ENCODE data around the gene KRT33A.

KRT33A gene

GRCh38 chr17:41331606-41332005 lies 19.0 kb downstream of the KRT33A start:
- no peak for ATAC-seq
- TF ChIP-seq GLIS3 (CRISPR knock-in tag; IDR thresholded peaks at IDR 0.05) (no peak), ZNF70 (CRISPR knock-in tag; IDR thresholded peaks at IDR 0.05) (no peak), OSR1 (CRISPR knock-in tag; IDR thresholded peaks at IDR 0.05) (no peak), RARB (CRISPR knock-in tag; IDR thresholded peaks at IDR 0.05) (no peak), PPARA (CRISPR knock-in tag; IDR thresholded peaks at IDR 0.05; ENCODE audit: borderline replicate concordance) (no peak), ZNF8 (CRISPR knock-in tag; IDR thresholded peaks at IDR 0.05) (no peak), SNAI2 (CRISPR knock-in tag; IDR thresholded peaks at IDR 0.05) (no peak), ZFP30 (CRISPR knock-in tag; IDR thresholded peaks at IDR 0.05) (no peak), ZC3H10 (CRISPR knock-in tag; IDR thresholded peaks at IDR 0.05) (no peak)
- TF ChIP-seq, protein P1, sequence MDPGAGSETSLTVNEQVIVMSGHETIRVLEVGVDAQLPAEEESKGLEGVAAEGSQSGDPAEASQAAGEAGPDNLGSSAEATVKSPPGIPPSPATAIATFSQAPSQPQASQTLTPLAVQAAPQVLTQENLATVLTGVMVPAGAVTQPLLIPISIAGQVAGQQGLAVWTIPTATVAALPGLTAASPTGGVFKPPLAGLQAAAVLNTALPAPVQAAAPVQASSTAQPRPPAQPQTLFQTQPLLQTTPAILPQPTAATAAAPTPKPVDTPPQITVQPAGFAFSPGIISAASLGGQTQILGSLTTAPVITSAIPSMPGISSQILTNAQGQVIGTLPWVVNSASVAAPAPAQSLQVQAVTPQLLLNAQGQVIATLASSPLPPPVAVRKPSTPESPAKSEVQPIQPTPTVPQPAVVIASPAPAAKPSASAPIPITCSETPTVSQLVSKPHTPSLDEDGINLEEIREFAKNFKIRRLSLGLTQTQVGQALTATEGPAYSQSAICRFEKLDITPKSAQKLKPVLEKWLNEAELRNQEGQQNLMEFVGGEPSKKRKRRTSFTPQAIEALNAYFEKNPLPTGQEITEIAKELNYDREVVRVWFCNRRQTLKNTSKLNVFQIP (CRISPR knock-in tag; IDR thresholded peaks at IDR 0.05; ENCODE audit: borderline replicate concordance, low read depth) = no peak

DNA sequence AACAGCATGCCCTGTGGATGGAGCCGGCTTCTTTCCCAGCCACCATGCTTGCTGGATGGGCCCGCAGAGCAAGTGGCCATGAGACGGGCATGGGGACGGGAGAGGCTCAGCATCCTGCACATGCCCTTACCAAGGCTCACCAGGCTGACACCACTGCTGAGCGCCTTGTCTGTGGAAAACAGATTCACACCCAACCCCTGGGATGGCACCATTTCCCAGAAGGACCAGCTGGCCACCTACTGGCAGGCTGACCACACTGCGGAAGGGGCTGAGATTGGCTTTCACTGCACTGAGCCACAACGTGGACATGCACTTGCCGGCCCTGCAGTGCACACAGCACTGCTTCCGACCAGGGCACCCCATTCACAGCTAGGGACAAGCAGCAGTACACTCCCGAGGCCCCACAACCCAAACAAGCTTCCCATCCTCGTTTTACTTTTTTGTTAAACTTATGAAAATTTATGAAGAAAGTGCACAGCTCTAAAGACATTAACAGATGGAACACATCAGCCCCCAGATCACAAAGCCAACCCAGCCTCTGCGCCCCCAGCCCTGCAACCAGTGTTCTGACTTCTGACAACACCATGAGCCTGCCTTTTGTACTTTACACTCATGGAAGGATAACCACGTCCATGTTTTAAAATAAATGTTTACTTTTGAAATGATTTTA lies 21.2 kb downstream of the KRT33A start:
- TF ChIP-seq CSRNP3 (CRISPR knock-in tag; IDR thresholded peaks at IDR 0.05) (no peak), ZNF70 (CRISPR knock-in tag; IDR thresholded peaks at IDR 0.05) (no peak), OSR1 (CRISPR knock-in tag; IDR thresholded peaks at IDR 0.05) (no peak), TCF4 (CRISPR knock-in tag; IDR thresholded peaks at IDR 0.05; ENCODE audit: borderline replicate concordance) (no peak), ZFP3 (CRISPR knock-in tag; IDR thresholded peaks at IDR 0.05) (no peak), TSHZ2 (CRISPR knock-in tag; IDR thresholded peaks at IDR 0.05) (no peak)
- ATAC-seq = peak; percentile 91

DNA sequence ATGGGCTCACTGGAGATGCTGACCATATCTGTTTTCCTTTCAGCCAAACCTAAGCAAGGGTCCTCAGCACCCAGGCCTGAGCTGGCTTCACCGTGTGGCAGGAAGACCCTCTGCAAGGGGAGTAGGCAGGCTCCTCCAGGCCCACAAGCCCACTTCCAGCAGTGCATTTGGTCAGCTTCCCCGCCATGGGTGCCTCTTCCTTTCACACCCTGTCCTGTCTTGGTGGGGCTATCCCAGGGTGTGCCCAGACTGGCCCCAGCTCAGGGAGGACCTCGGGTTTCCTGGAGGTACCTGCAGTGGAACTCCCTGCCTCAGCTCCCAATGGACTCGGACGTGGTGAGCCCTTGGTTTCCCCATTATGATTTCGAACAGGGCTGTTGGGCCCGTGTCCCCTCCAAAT lies 22.4 kb downstream of the KRT33A start:
- no peak for ATAC-seq
- no peak for TF ChIP-seq OSR1 (CRISPR knock-in tag; IDR thresholded peaks at IDR 0.05)
- no peak for TF ChIP-seq ZC3H10 (CRISPR knock-in tag; IDR thresholded peaks at IDR 0.05)
- TF ChIP-seq ZNF70 (CRISPR knock-in tag; IDR thresholded peaks at IDR 0.05) = no peak
- no peak for TF ChIP-seq PPARA (CRISPR knock-in tag; IDR thresholded peaks at IDR 0.05; ENCODE audit: borderline replicate concordance)
- no peak for TF ChIP-seq TSHZ2 (CRISPR knock-in tag; IDR thresholded peaks at IDR 0.05)
- TF ChIP-seq ESRRG (CRISPR knock-in tag; IDR thresholded peaks at IDR 0.05) = no peak
- no peak for TF ChIP-seq ZFP30 (CRISPR knock-in tag; IDR thresholded peaks at IDR 0.05)
- no peak for TF ChIP-seq PATZ1 (CRISPR knock-in tag; IDR thresholded peaks at IDR 0.05; ENCODE audit: borderline replicate concordance)
- no peak for TF ChIP-seq CSDC2 (CRISPR knock-in tag; IDR thresholded peaks at IDR 0.05)
- TF ChIP-seq ISL1 (CRISPR knock-in tag; IDR thresholded peaks at IDR 0.05) = no peak
- TF ChIP-seq GLIS3 (CRISPR knock-in tag; IDR thresholded peaks at IDR 0.05) = no peak
- no peak for TF ChIP-seq RARB (CRISPR knock-in tag; IDR thresholded peaks at IDR 0.05)
- TF ChIP-seq CSRNP3 (CRISPR knock-in tag; IDR thresholded peaks at IDR 0.05) = no peak
- TF ChIP-seq TCF4 (CRISPR knock-in tag; IDR thresholded peaks at IDR 0.05; ENCODE audit: borderline replicate concordance) = no peak
- TF ChIP-seq, protein P2, sequence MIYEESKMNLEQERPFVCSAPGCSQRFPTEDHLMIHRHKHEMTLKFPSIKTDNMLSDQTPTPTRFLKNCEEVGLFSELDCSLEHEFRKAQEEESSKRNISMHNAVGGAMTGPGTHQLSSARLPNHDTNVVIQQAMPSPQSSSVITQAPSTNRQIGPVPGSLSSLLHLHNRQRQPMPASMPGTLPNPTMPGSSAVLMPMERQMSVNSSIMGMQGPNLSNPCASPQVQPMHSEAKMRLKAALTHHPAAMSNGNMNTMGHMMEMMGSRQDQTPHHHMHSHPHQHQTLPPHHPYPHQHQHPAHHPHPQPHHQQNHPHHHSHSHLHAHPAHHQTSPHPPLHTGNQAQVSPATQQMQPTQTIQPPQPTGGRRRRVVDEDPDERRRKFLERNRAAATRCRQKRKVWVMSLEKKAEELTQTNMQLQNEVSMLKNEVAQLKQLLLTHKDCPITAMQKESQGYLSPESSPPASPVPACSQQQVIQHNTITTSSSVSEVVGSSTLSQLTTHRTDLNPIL (CRISPR knock-in tag; IDR thresholded peaks at IDR 0.05; ENCODE audit: low read depth) = no peak
- no peak for TF ChIP-seq ZNF565 (CRISPR knock-in tag; conservative IDR thresholded peaks at IDR 0.05; ENCODE audit: low read depth)
- TF ChIP-seq ZNF8 (CRISPR knock-in tag; IDR thresholded peaks at IDR 0.05) = no peak
- no peak for TF ChIP-seq BACH2 (CRISPR knock-in tag; IDR thresholded peaks at IDR 0.05; ENCODE audit: borderline replicate concordance)

All from SK-N-SH treated with all-trans-retinoic acid at 6 μM for 48 hours (cell line).